GM18499 (cell line): ENCODE results near the gene CLDN19.
"Not testable (repeated sequence)": the region's sequence is repeated elsewhere in the genome, so short reads cannot be mapped to it uniquely, and the experiment has no call there.

Experiments
- ATAC-seq: cut with Tn5 transposase; IDR thresholded peaks from one replicate; pipeline ENCODE4 v1.9.1; 2021; ENCODE audit warnings: moderate number of reproducible peaks; ENCODE audit not compliant: insufficient read depth, unreplicated experiment

CLDN19 gene

GRCh38 chr1:42714441-42714840 lies 25.6 kb downstream of the CLDN19 start:
- ATAC-seq, result not testable (repeated sequence)

- ATAC-seq, result no peak
These were observed 26.7 kb downstream of the CLDN19 start for GRCh38 chr1:42713293-42713692.

GRCh38 chr1:42712808-42713207 lies 27.2 kb downstream of the CLDN19 start:
- ATAC-seq, result not testable (repeated sequence)

- ATAC-seq, result no peak
These were observed 36.1 kb downstream of the CLDN19 start for GRCh38 chr1:42703888-42704464.

- ATAC-seq, result no peak
These were observed 40.0 kb downstream of the CLDN19 start for GRCh38 chr1:42700006-42700405.

- no peak for ATAC-seq
These were observed 41.8 kb downstream of the CLDN19 start for GRCh38 chr1:42698081-42698813.

GRCh38 chr1:42692911-42693310 lies 47.1 kb downstream of the CLDN19 start:
- ATAC-seq, result no peak

GRCh38 chr1:42692461-42692860 lies 47.6 kb downstream of the CLDN19 start:
- ATAC-seq, result no peak

GRCh38 chr1:42691157-42691498 lies 48.9 kb downstream of the CLDN19 start:
- ATAC-seq, result no peak

- no peak for ATAC-seq
These were observed 49.4 kb downstream of the CLDN19 start for GRCh38 chr1:42690477-42691156.

- ATAC-seq, result no peak
These were observed 50.1 kb downstream of the CLDN19 start for GRCh38 chr1:42689912-42690311.

- ATAC-seq, result no peak
These were observed 53.6 kb downstream of the CLDN19 start for GRCh38 chr1:42686418-42686817.

GRCh38 chr1:42684139-42684538 lies 55.9 kb downstream of the CLDN19 start:
- ATAC-seq, result no peak
